Measurements from ENCODE around the gene MAD1L1.

The MAD1L1 gene

DNA sequence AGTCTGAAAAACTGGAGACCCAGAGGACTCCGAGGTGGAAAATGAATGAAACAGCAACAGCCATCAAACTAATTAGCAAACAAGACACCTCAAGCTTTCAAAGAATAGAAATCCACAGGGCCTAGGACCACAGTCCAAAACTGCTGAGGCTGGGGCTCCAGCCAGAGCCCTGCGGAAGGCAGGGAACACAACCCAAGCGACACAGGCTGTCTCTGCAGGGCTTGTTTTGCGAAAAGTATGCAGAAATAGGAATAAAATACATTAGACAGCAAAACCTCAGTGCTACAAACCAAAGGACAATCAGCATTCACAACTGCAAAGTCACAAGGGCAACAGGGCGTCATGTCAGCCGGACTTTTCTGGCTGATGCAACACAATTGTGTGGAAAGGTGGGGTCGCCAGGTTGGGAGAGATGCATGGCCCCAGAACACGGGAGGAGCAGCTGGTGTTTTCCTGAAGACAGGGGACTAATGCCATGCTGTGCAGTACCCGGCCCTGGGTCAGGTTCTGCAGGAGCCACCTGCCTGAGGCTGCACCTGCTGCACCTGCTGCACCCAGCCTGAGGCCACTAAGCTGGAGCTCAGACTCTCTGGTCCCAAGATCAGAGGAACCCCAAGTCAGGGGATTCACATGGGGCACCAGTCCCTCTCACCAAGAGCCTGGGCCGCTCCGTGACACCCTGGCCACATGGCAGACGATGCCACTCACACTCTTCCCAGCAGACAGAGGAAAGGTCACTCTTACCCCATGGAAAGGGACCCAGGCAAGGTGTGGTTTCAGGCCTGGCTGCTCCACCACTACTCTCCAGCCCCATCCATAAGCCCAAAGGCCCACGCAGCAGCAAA is 74.2 kb downstream of the MAD1L1 start:
- Histone ChIP-seq H3K27me3 (ENCODE audit: low read length) (no peaks in the 10 kb centered on the region), H3K36me3 (ENCODE audit: low read length) (no peaks in the 10 kb centered on the region), H3K4me2 (ENCODE audit: low read depth, low read length, poor library complexity, severe bottlenecking) (no peak overlapping the region), H3K9ac (ENCODE audit: low read length) (no peak overlapping the region), H3K9me2 (replicated peaks; ENCODE audit: insufficient read depth, low read length) (no peaks in the 10 kb centered on the region), H3K4me3 (ENCODE audit: insufficient read depth, low read length, poor library complexity, severe bottlenecking) (no peak overlapping the region), H3K79me2 (ENCODE audit: insufficient read depth, low read length) (no peaks in the 10 kb centered on the region), H2AFZ (ENCODE audit: low read depth, low read length, severe bottlenecking) (no peak overlapping the region), H3F3A (ENCODE audit: insufficient read depth) (no peaks in the 10 kb centered on the region), H4K20me1 (ENCODE audit: low read depth, low read length) (no peaks in the 10 kb centered on the region), H3K9me3 (ENCODE audit: insufficient read depth, low read length) (no peaks in the 10 kb centered on the region), H3K27ac (ENCODE audit: low read depth, low read length) (no peak overlapping the region)
- TF ChIP-seq, protein P1, sequence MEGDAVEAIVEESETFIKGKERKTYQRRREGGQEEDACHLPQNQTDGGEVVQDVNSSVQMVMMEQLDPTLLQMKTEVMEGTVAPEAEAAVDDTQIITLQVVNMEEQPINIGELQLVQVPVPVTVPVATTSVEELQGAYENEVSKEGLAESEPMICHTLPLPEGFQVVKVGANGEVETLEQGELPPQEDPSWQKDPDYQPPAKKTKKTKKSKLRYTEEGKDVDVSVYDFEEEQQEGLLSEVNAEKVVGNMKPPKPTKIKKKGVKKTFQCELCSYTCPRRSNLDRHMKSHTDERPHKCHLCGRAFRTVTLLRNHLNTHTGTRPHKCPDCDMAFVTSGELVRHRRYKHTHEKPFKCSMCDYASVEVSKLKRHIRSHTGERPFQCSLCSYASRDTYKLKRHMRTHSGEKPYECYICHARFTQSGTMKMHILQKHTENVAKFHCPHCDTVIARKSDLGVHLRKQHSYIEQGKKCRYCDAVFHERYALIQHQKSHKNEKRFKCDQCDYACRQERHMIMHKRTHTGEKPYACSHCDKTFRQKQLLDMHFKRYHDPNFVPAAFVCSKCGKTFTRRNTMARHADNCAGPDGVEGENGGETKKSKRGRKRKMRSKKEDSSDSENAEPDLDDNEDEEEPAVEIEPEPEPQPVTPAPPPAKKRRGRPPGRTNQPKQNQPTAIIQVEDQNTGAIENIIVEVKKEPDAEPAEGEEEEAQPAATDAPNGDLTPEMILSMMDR (IDR thresholded peaks at IDR 0.05; ENCODE audit: insufficient read depth, low read length, poor library complexity, severe bottlenecking) = no peak
- TF ChIP-seq EZH2phosphoT487 (conservative IDR thresholded peaks at IDR 0.05; ENCODE audit: low read length) = no peak

- Histone ChIP-seq H3K4me2 (ENCODE audit: low read depth, low read length, poor library complexity, severe bottlenecking) (no peak overlapping the region), H3K27ac (ENCODE audit: low read depth, low read length) (no peak overlapping the region), H3K36me3 (ENCODE audit: low read length) (no peaks in the 10 kb centered on the region)
These were observed 75.1 kb downstream of the MAD1L1 start for GRCh38 chr7:2157473-2158279.

GRCh38 chr7:2156756-2157472 is 75.8 kb downstream of the MAD1L1 start:
- no peak overlapping the region for H2AFZ ChIP-seq (ENCODE audit: low read depth, low read length, severe bottlenecking)
- H3K4me2 ChIP-seq (ENCODE audit: low read depth, low read length, poor library complexity, severe bottlenecking) = no peak overlapping the region
- H3F3A ChIP-seq (ENCODE audit: insufficient read depth) = no peaks in the 10 kb centered on the region
- no peak for TF ChIP-seq EZH2phosphoT487 (conservative IDR thresholded peaks at IDR 0.05; ENCODE audit: low read length)
- TF ChIP-seq, protein P1 (IDR thresholded peaks at IDR 0.05; ENCODE audit: insufficient read depth, low read length, poor library complexity, severe bottlenecking) = no peak
- no peak overlapping the region for H3K4me3 ChIP-seq (ENCODE audit: insufficient read depth, low read length, poor library complexity, severe bottlenecking)
- H3K79me2 ChIP-seq (ENCODE audit: insufficient read depth, low read length) = no peaks in the 10 kb centered on the region
- no peaks in the 10 kb centered on the region for H4K20me1 ChIP-seq (ENCODE audit: low read depth, low read length)
- H3K9ac ChIP-seq (ENCODE audit: low read length) = no peak overlapping the region
- no peaks in the 10 kb centered on the region for H3K9me3 ChIP-seq (ENCODE audit: insufficient read depth, low read length)
- H3K36me3 ChIP-seq (ENCODE audit: low read length) = no peaks in the 10 kb centered on the region
- H3K27me3 ChIP-seq (ENCODE audit: low read length) = no peaks in the 10 kb centered on the region
- no peaks in the 10 kb centered on the region for H3K9me2 ChIP-seq (replicated peaks; ENCODE audit: insufficient read depth, low read length)
- no peak overlapping the region for H3K27ac ChIP-seq (ENCODE audit: low read depth, low read length)

More at GRCh38 chr7:2157473-2158279, 75.1 kb downstream of the MAD1L1 start:
- Histone ChIP-seq H3F3A (ENCODE audit: insufficient read depth) (no peaks in the 10 kb centered on the region), H3K9me3 (ENCODE audit: insufficient read depth, low read length) (no peaks in the 10 kb centered on the region), H4K20me1 (ENCODE audit: low read depth, low read length) (no peaks in the 10 kb centered on the region), H3K27me3 (ENCODE audit: low read length) (no peaks in the 10 kb centered on the region), H3K79me2 (ENCODE audit: insufficient read depth, low read length) (no peaks in the 10 kb centered on the region), H3K9me2 (replicated peaks; ENCODE audit: insufficient read depth, low read length) (no peaks in the 10 kb centered on the region), H3K9ac (ENCODE audit: low read length) (no peak overlapping the region), H3K4me3 (ENCODE audit: insufficient read depth, low read length, poor library complexity, severe bottlenecking) (no peak overlapping the region), H2AFZ (ENCODE audit: low read depth, low read length, severe bottlenecking) (no peak overlapping the region)
- no peak for TF ChIP-seq EZH2phosphoT487 (conservative IDR thresholded peaks at IDR 0.05; ENCODE audit: low read length)
- TF ChIP-seq, protein P1 (IDR thresholded peaks at IDR 0.05; ENCODE audit: insufficient read depth, low read length, poor library complexity, severe bottlenecking) = no peak
